Astrocyte (in vitro differentiated cells and primary cell): ENCODE results near the gene CEACAM16. TPM values are rescaled to one million over a fixed set of nuclear protein-coding genes. Genes with fewer than 3 reads are reported as not detected.

Experiments
- DNase-seq: peaks from one replicate; pipeline ENCODE4 v3.0.0-alpha.2; 2010; ENCODE audit warnings: low read depth
- FAIRE-seq: peaks from 2 replicates; lab custom pipeline; 2011; peaks lifted over from hg19 to GRCh38; lab: Jason Lieb, UNC
- H2AFZ ChIP-seq: 2 replicates; pipeline ENCODE4 v1.6.0; 2012; ENCODE audit warnings: low read depth, low read length, inconsistent platforms
- H3K27ac ChIP-seq: 2 replicates; pipeline ENCODE4 v1.5.1; 2011; ENCODE audit warnings: low read depth, low read length, inconsistent platforms
- H3K27me3 ChIP-seq: 2 replicates; pipeline ENCODE4 v1.6.0; 2011; ENCODE audit warnings: low read length, inconsistent platforms; ENCODE audit not compliant: insufficient read depth
- H3K36me3 ChIP-seq: 2 replicates; pipeline ENCODE4 v1.5.1; 2011; ENCODE audit warnings: low read length, inconsistent platforms; ENCODE audit not compliant: insufficient read depth
- H3K4me1 ChIP-seq: 2 replicates; pipeline ENCODE4 v1.5.1; 2011; ENCODE audit warnings: low read length, inconsistent platforms; ENCODE audit not compliant: insufficient read depth
- H3K4me2 ChIP-seq: 2 replicates; pipeline ENCODE4 v1.6.0; 2012; ENCODE audit warnings: low read length, inconsistent platforms
- H3K4me3 ChIP-seq: 2 replicates; pipeline ENCODE4 v1.5.1; 2011; ENCODE audit warnings: low read depth, mild to moderate bottlenecking, low read length, inconsistent platforms; ENCODE audit not compliant: insufficient read depth
- H3K79me2 ChIP-seq: 2 replicates; pipeline ENCODE4 v1.6.0; 2012; ENCODE audit warnings: mild to moderate bottlenecking, low read length, inconsistent platforms; ENCODE audit not compliant: insufficient read depth
- H3K9ac ChIP-seq: 2 replicates; pipeline ENCODE4 v1.6.0; 2012; ENCODE audit warnings: mild to moderate bottlenecking, low read length, inconsistent platforms
- H3K9me3 ChIP-seq: 2 replicates; pipeline ENCODE4 v1.5.1; 2012; ENCODE audit warnings: low read depth, mild to moderate bottlenecking, low read length, inconsistent platforms; ENCODE audit not compliant: insufficient read depth
- H4K20me1 ChIP-seq: 2 replicates; pipeline ENCODE4 v1.6.0; 2012; ENCODE audit warnings: low read length, inconsistent platforms; ENCODE audit not compliant: insufficient read depth
- H3K27ac Mint-ChIP-seq: one replicate; pipeline ENCODE4 v1.8.0; 2021; ENCODE audit warnings: mild to moderate bottlenecking, mixed read lengths; ENCODE audit not compliant: unreplicated experiment
- H3K27me3 Mint-ChIP-seq: one replicate; pipeline ENCODE4 v1.8.0; 2021; ENCODE audit warnings: low read depth, mixed read lengths; ENCODE audit not compliant: unreplicated experiment
- H3K36me3 Mint-ChIP-seq: one replicate; pipeline ENCODE4 v1.8.0; 2021; ENCODE audit warnings: low read depth, mixed read lengths; ENCODE audit not compliant: unreplicated experiment
- H3K4me1 Mint-ChIP-seq: one replicate; pipeline ENCODE4 v1.8.0; 2021; ENCODE audit warnings: low read depth, mixed read lengths; ENCODE audit not compliant: unreplicated experiment
- H3K4me3 Mint-ChIP-seq: one replicate; pipeline ENCODE4 v1.8.0; 2021; ENCODE audit warnings: mild to moderate bottlenecking, moderate library complexity, mixed read lengths; ENCODE audit not compliant: unreplicated experiment
- H3K9me3 Mint-ChIP-seq: one replicate; pipeline ENCODE4 v1.8.0; 2021; ENCODE audit warnings: mild to moderate bottlenecking, mixed read lengths; ENCODE audit not compliant: unreplicated experiment
- CTCF ChIP-seq: IDR thresholded peaks from 2 replicates; pipeline ENCODE4 v1.5.1; 2011; ENCODE audit warnings: low read depth, mild to moderate bottlenecking, inconsistent platforms, low read length, moderate library complexity; ENCODE audit not compliant: insufficient read depth
- EZH2 ChIP-seq: IDR thresholded peaks from 2 replicates; pipeline ENCODE4 v1.6.1; 2012; ENCODE audit warnings: mild to moderate bottlenecking, low read length, inconsistent platforms; ENCODE audit not compliant: insufficient read depth
- total RNA-seq: library from RNA; stranded (reverse); gene quantifications from 2 replicates; pipeline ENCODE4 v1.2.1, GENCODE V29; 2021

The CEACAM16 gene
- total RNA-seq, 1 donor from 2014 or later: 0.14 TPM

DNA sequence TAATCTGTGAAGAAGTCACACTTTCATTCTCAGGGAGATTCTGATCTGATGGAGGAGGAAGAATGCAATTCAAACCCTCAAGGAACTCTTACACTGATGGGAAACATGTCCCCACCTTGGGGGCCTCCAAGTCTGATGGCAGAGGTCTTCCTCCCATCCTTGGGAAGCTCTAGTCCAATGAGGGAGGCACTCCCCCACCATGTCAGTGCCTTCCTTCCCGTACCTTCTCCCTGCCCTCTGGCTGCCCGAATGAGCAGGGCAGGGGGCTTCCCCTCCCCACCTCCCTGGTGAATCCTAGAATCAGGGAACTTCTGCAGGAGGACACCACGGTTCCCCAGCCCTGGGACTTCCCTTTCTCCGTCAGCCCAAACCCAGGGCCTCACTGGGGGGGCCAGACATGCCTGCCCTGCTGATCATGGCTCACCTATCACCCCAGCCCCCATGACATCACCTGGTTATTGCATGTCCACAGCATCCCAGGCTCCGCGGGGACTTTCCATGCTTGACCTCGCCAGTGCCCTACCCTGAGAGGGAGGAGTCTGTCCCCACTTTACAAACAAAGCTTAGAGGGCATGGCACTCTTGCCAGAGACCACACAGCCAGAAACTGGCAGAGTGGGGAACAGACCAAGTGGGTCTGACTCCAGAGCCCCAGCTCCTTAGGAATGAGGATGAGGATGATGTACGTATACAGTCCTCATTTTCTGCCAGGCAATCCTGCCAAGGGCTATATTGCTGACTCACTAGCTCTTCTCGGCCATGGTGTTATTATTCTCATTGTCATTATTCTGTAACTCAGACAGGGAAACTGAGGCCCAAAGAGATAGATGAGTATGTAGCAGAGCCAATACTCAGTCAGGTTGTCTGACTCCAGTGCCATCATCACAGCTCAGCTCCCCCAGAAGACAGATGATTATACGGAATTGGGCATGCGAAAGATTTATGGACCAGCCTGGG, 39.9 kb downstream of the CEACAM16 start:
- FAIRE-seq: no peak

DNA sequence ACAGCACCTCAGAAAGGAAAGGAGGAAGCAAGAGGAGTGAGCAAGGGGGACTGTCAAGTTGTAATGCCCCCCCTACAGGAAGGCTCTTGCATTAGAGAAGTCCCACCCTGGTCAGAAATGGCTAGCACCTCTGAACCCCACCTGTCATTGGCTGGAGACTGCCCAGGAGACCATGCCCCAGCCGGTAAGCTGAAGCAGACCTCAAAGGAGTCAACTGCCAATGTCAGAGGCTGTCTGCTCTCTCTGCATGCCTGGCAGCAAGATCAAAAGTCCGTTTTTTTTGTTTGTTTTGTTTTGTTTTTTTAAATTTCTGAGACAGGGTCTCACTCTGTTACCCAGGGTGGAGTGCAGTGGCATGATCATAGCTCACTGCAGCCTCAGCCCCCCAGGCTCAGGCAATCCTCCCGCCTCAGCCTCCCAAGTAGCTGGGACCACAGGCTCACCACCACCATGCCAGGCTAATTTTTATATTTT, 41.4 kb downstream of the CEACAM16 start:
- FAIRE-seq: no peak

More for the DNA sequence above, 39.9 kb downstream of the CEACAM16 start:
- H3K4me2 ChIP-seq: no peak overlapping the region
- H3K79me2 ChIP-seq: no peaks in the 10 kb centered on the region
- no peaks in the 10 kb centered on the region for H3K36me3 ChIP-seq
- Mint-ChIP-seq H3K27ac (no peak overlapping the region), H3K4me3 (peak overlapping the region; percentile 34), H3K9me3 (no peaks in the 10 kb centered on the region), H3K4me1 (peaks cover 15% of the 10 kb centered on the region), H3K27me3 (no peaks in the 10 kb centered on the region), H3K36me3 (no peaks in the 10 kb centered on the region)
- H3K27ac ChIP-seq: no peak overlapping the region
- no peak for DNase-seq
- no peaks in the 10 kb centered on the region for H3K27me3 ChIP-seq
- H4K20me1 ChIP-seq: no peaks in the 10 kb centered on the region
- H3K4me3 ChIP-seq: no peak overlapping the region
- H3K9ac ChIP-seq: no peak overlapping the region
- H3K4me1 ChIP-seq: peaks cover 38% of the 10 kb centered on the region
- no peaks in the 10 kb centered on the region for H3K9me3 ChIP-seq
- no peak overlapping the region for H2AFZ ChIP-seq
- TF ChIP-seq CTCF (no peak), EZH2 (no peak)

More for the DNA sequence above, 41.4 kb downstream of the CEACAM16 start:
- Mint-ChIP-seq H3K27me3 (no peaks in the 10 kb centered on the region), H3K36me3 (no peaks in the 10 kb centered on the region), H3K4me1 (peaks cover 11% of the 10 kb centered on the region), H3K4me3 (no peak overlapping the region), H3K9me3 (no peaks in the 10 kb centered on the region), H3K27ac (no peak overlapping the region)
- H3K9ac ChIP-seq: no peak overlapping the region
- no peaks in the 10 kb centered on the region for H4K20me1 ChIP-seq
- TF ChIP-seq EZH2 (no peak), CTCF (no peak)
- no peaks in the 10 kb centered on the region for H3K27me3 ChIP-seq
- peaks cover 41% of the 10 kb centered on the region for H3K4me1 ChIP-seq
- DNase-seq: no peak
- no peak overlapping the region for H3K4me2 ChIP-seq
- no peaks in the 10 kb centered on the region for H3K79me2 ChIP-seq
- no peak overlapping the region for H3K27ac ChIP-seq
- no peaks in the 10 kb centered on the region for H3K9me3 ChIP-seq
- H2AFZ ChIP-seq: no peak overlapping the region
- H3K4me3 ChIP-seq: no peak overlapping the region
- H3K36me3 ChIP-seq: no peaks in the 10 kb centered on the region
